H1 (cell line): ENCODE measurements around the gene FXN. TPM values are rescaled to one million over a fixed set of nuclear protein-coding genes. Genes with fewer than 3 reads are reported as not detected.
A peak's percentile ranks its signal among the peaks of the same experiment; 100 is the strongest.

ENCODE experiments used
- CTCF ChIA-PET: fragments of 300-600 bp; sonication (Branson Sonifier 250); formaldehyde crosslinking; loops from one replicate; lab custom pipeline; 2021; ENCODE audit not compliant: partially characterized antibody; lab: Charles Lee
- POLR2A ChIA-PET: fragments of 300-600 bp; sonication (Branson Sonifier 250); formaldehyde crosslinking; loops from one replicate; lab custom pipeline; 2021; ENCODE audit warnings: inconsistent platforms; ENCODE audit not compliant: partially characterized antibody; lab: Charles Lee
- DNase-seq, 2 experiments: peaks; one replicate each; pipeline versions ENCODE4 v3.0.0 to v3.0.0-alpha.2; 2010 to 2022; ENCODE audit warnings: low spot score in 2 of 2, low read depth in 1 of 2, mixed read lengths in 1 of 2
- FAIRE-seq: peaks from 2 replicates; lab custom pipeline; 2011; peaks lifted over from hg19 to GRCh38; lab: Jason Lieb, UNC
- H2AFZ ChIP-seq: 2 replicates; pipeline ENCODE4 v1.8.1; 2012; ENCODE audit warnings: low read length, inconsistent platforms
- H2AK5ac ChIP-seq: 2 replicates; pipeline ENCODE4 v1.6.1; 2013; ENCODE audit warnings: low read depth, low read length
- H2BK120ac ChIP-seq: replicated peaks from 2 replicates; pipeline ENCODE3; 2013; ENCODE audit warnings: low read depth, low read length, inconsistent platforms
- H2BK12ac ChIP-seq: 2 replicates; pipeline ENCODE4 v1.6.1; 2013; ENCODE audit warnings: low read depth, low read length
- H2BK15ac ChIP-seq: 2 replicates; pipeline ENCODE4 v1.6.1; 2013; ENCODE audit warnings: low read length
- H2BK20ac ChIP-seq: 2 replicates; pipeline ENCODE4 v1.6.1; 2013; ENCODE audit warnings: low read length
- H2BK5ac ChIP-seq: 2 replicates; pipeline ENCODE4 v1.6.1; 2013; ENCODE audit warnings: low read depth, low read length
- H3K14ac ChIP-seq: 2 replicates; pipeline ENCODE4 v1.6.1; 2013; ENCODE audit warnings: inconsistent platforms; ENCODE audit not compliant: insufficient read length
- H3K18ac ChIP-seq: 2 replicates; pipeline ENCODE4 v1.6.1; 2013; ENCODE audit warnings: low read length; ENCODE audit errors: extremely low read depth
- H3K23ac ChIP-seq: 2 replicates; pipeline ENCODE4 v1.6.1; 2013; ENCODE audit warnings: inconsistent platforms; ENCODE audit not compliant: insufficient read length
- H3K23me2 ChIP-seq: 2 replicates; pipeline ENCODE4 v1.6.1; 2013; ENCODE audit warnings: low read depth, low read length
- H3K27ac ChIP-seq: 2 replicates; pipeline ENCODE4 v1.6.1; 2011; ENCODE audit warnings: low read depth, low read length, inconsistent platforms
- H3K27me3 ChIP-seq, 4 experiments: replicated peaks in 1 of 4; 1 replicate in 1 of 4; 2 replicates in 3 of 4; pipeline versions ENCODE4 v1.6.1 to v1.8.1; 2011 to 2013; ENCODE audit warnings: low read length in 3 of 4, mild to moderate bottlenecking in 3 of 4, inconsistent platforms in 2 of 4, mixed read lengths in 2 of 4, moderate library complexity in 1 of 4; ENCODE audit not compliant: control insufficient read depth in 3 of 4, insufficient read depth in 3 of 4; ENCODE audit errors: extremely low read depth in 1 of 4
- H3K36me3 ChIP-seq, 4 experiments: 2 replicates each; pipeline versions ENCODE4 v1.6.1 to v1.8.1; 2011 to 2013; ENCODE audit warnings: mild to moderate bottlenecking in 4 of 4, low read length in 3 of 4, moderate library complexity in 2 of 4, control low read depth in 1 of 4, inconsistent platforms in 1 of 4; ENCODE audit not compliant: insufficient read depth in 4 of 4, control insufficient read depth in 2 of 4
- H3K4ac ChIP-seq: replicated peaks from 2 replicates; pipeline ENCODE3; 2013; ENCODE audit warnings: low read length, low read depth, mixed read lengths, inconsistent platforms; ENCODE audit not compliant: insufficient read length
- H3K4me1 ChIP-seq, 4 experiments: replicated peaks in 1 of 4; 1 replicate in 1 of 4; 2 replicates in 3 of 4; pipeline versions ENCODE4 v1.6.1 to v1.8.1; 2011 to 2013; ENCODE audit warnings: low read length in 3 of 4, inconsistent platforms in 2 of 4, mixed read lengths in 1 of 4; ENCODE audit not compliant: insufficient read depth in 4 of 4, control insufficient read depth in 3 of 4
- H3K4me2 ChIP-seq, 2 experiments: 2 replicates each; pipeline versions ENCODE4 v1.6.1 to v1.8.1; 2011 to 2013; ENCODE audit warnings: low read depth in 2 of 2, low read length in 2 of 2, control low read depth in 1 of 2, inconsistent platforms in 1 of 2, mild to moderate bottlenecking in 1 of 2; ENCODE audit not compliant: insufficient read depth in 1 of 2
- H3K4me3 ChIP-seq, 4 experiments: fragments of 200-600, 300-600 bp in 1 of 4; sonication (generic), shearing (Covaris generic), sonication (Bioruptor Twin) in 1 of 4; 2 replicates each; pipeline versions ENCODE4 v1.5.1 to v1.8.1; 2011 to 2016; ENCODE audit warnings: low read length in 4 of 4, low read depth in 3 of 4, control low read depth in 2 of 4, inconsistent platforms in 2 of 4, mild to moderate bottlenecking in 2 of 4, mixed read lengths in 1 of 4, moderate library complexity in 1 of 4; ENCODE audit not compliant: insufficient read depth in 2 of 4; ENCODE audit errors: extremely low read depth in 1 of 4
- H3K56ac ChIP-seq: replicated peaks from 2 replicates; pipeline ENCODE3; 2013; ENCODE audit warnings: low read depth, mild to moderate bottlenecking, mixed read lengths, low read length, inconsistent platforms; ENCODE audit not compliant: insufficient read length
- H3K79me1 ChIP-seq: 2 replicates; pipeline ENCODE4 v1.6.1; 2013; ENCODE audit warnings: low read depth, low read length, control low read depth
- H3K79me2 ChIP-seq, 2 experiments: 2 replicates each; pipeline versions ENCODE4 v1.6.1 to v1.8.1; 2012 to 2013; ENCODE audit warnings: low read length in 2 of 2, mild to moderate bottlenecking in 2 of 2, inconsistent platforms in 1 of 2; ENCODE audit not compliant: insufficient read depth in 2 of 2, control insufficient read depth in 1 of 2
- H3K9ac ChIP-seq, 4 experiments: replicated peaks in 1 of 4; 1 replicate in 1 of 4; 2 replicates in 3 of 4; pipeline versions ENCODE4 v1.6.1 to v1.8.1; 2011 to 2013; ENCODE audit warnings: low read depth in 3 of 4, low read length in 3 of 4, control low read depth in 2 of 4, mild to moderate bottlenecking in 2 of 4, moderate library complexity in 2 of 4, inconsistent platforms in 1 of 4; ENCODE audit errors: extremely low read depth in 1 of 4
- H3K9me3 ChIP-seq, 2 experiments: 2 replicates each; pipeline versions ENCODE4 v1.6.1 to v1.8.1; 2012 to 2013; ENCODE audit warnings: mild to moderate bottlenecking in 2 of 2, moderate library complexity in 2 of 2, control low read depth in 1 of 2, inconsistent platforms in 1 of 2, low read depth in 1 of 2, low read length in 1 of 2, mixed read lengths in 1 of 2; ENCODE audit not compliant: insufficient read depth in 2 of 2
- H4K20me1 ChIP-seq, 2 experiments: replicated peaks in 1 of 2; 2 replicates each; pipeline versions ENCODE3 to v1.8.1; 2011 to 2013; ENCODE audit warnings: inconsistent platforms in 2 of 2, low read length in 2 of 2, mild to moderate bottlenecking in 1 of 2; ENCODE audit not compliant: insufficient read depth in 2 of 2, control insufficient read depth in 1 of 2
- H4K5ac ChIP-seq: 2 replicates; pipeline ENCODE4 v1.6.1; 2013; ENCODE audit warnings: low read length, low read depth, mixed read lengths, inconsistent platforms; ENCODE audit not compliant: insufficient read length
- H4K8ac ChIP-seq: 2 replicates; pipeline ENCODE4 v1.8.0; 2013; ENCODE audit warnings: mild to moderate bottlenecking, moderate library complexity, low read length, inconsistent platforms; ENCODE audit not compliant: insufficient read depth; ENCODE audit errors: extremely low read depth
- H4K91ac ChIP-seq: replicated peaks from 2 replicates; pipeline ENCODE3; 2013; ENCODE audit warnings: low read length, mixed read lengths, inconsistent platforms; ENCODE audit not compliant: insufficient read length
- WGBS, 2 experiments: shearing (Covaris generic) in 1 of 2; methylation state at CpG; one replicate each; pipeline versions ENCODE4 v1.1.6 to v1.1.7; 2013 to 2015; ENCODE audit warnings: low lambda C conversion rate in 2 of 2, mixed read lengths in 2 of 2, inconsistent platforms in 1 of 2, low coverage in 1 of 2, missing lambda C conversion rate in 1 of 2; ENCODE audit not compliant: insufficient replicate concordance in 2 of 2, insufficient coverage in 1 of 2, insufficient read length in 1 of 2; ENCODE audit errors: extremely low coverage in 1 of 2, missing lambda C conversion rate in 1 of 2; 5-methylcytosine and 5-hydroxymethylcytosine counted together
- polyA plus RNA-seq, 7 experiments: library from polyadenylated mRNA; depleted of rRNA in 3 of 7; stranded (reverse) in 5 of 7; unstranded in 2 of 7; fragments of >200 nt in 5 of 7; fragments of 200-250 nt in 2 of 7; gene quantifications; 1 replicate in 5 of 7; 2 replicates in 1 of 7; 4 replicates in 1 of 7; pipeline versions ENCODE4 v1.2.1 to v1.2.3, GENCODE V29; 2011 to 2013; ENCODE audit warnings: missing spikeins in 2 of 7, mixed read lengths in 2 of 7
- total RNA-seq: library from RNA; stranded (reverse); fragmentation: NEBNext Ultra II Directional; extraction: Animal tissue kit (Norgen Biotek cat#: 25700); gene quantifications from 2 replicates; pipeline ENCODE4 v1.2.1, GENCODE V29; 2021

The FXN gene
- total and polyA plus RNA-seq, 2 of the 8 experiments (the other 6 are each of a cell fraction or from before 2014, with no cell fraction given) = 34.2 to 37.5 TPM

DNA sequence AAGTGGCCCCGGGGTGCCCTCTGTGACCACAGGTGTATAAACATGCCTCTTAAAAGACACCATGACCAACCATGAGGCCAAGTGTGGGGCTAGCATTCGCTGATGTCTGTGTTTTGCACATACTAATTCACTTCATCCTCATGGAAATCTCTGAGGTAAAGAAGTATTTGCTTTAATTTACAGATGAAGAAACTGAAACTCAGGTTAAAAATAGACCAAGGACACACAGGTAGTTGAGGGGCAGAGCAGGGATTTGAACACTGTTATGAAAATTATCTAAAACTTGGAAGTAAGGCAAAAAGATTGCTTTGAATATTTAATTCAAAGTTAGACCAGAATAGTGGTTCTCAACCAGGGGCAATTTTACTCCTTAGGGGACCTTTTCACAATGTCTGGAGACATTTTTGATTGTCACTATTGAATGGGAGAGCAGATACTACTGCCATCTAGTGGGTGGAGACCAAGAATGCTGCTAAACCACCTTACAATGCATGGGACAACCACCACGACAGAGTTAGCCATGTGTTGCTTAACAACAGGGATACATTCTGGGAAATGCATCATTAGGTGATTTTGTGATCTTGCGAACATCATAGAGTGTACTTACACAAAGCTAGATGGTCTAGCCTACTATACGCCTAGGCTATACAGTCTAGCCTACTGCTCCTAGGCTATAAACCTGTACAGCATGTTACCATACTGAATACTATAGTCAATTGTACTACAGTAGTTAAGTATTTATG lies 8.0 kb upstream of the FXN start:
- no peak overlapping the region for H2BK20ac ChIP-seq

More for the DNA sequence above, 8.0 kb upstream of the FXN start:
- Histone ChIP-seq H3K27ac (no peak overlapping the region), H3K23ac (no peak overlapping the region), H3K4ac (no peak overlapping the region), H3K23me2 (no peaks in the 10 kb centered on the region), H4K5ac (no peak overlapping the region), H4K20me1 (no peaks in the 10 kb centered on the region), H2BK5ac (no peak overlapping the region), H3K4me2 (no peak overlapping the region), H3K4me1 (peaks cover 0 to 5% (median 0%) of the 10 kb centered on the region in 4 experiments; a peak in 1 of 7 replicates), H3K79me2 (no peaks in the 10 kb centered on the region), H3K9ac (no peak overlapping the region), H2AK5ac (no peak overlapping the region), H3K36me3 (no peaks in the 10 kb centered on the region), H3K4me3 (no peak overlapping the region), H3K27me3 (no peaks in the 10 kb centered on the region), H2BK12ac (no peak overlapping the region; the same call in 1 of the 2 replicates), H3K9me3 (peaks cover 4 to 5% of the 10 kb centered on the region in 2 experiments; a peak in 2 of 4 replicates), H2AFZ (peak overlapping the region; percentile 93; the same call in 1 of the 2 replicates), H3K79me1 (no peaks in the 10 kb centered on the region), H4K8ac (no peak overlapping the region), H4K91ac (no peak overlapping the region), H3K56ac (no peak overlapping the region), H3K14ac (no peak overlapping the region), H3K18ac (no peak overlapping the region), H2BK15ac (no peak overlapping the region), H2BK120ac (no peak overlapping the region)
- FAIRE-seq (peak; percentile 93), DNase-seq (no peak)
- CTCF ChIA-PET = interaction anchor here (0.6 to 3.3 kb wide), 11 partner anchors 15 to 446 kb away, joined by 3 to 15 read pairs (median 6); no protein-coding TSS in a partner anchor
- WGBS, 2 experiments = 52% methylated on average over 5 of the region's 5 CpGs; no CpG with 5 or more reads in 1 of the 2 experiments
- POLR2A ChIA-PET = no interaction called here
